ENCODE data around the gene GRIN2A. TPM values are rescaled to one million over a fixed set of nuclear protein-coding genes. Genes with fewer than 3 reads are reported as not detected.

Gene GRIN2A
- total RNA-seq, 2 experiments from 2014 or later = not detected

- Mint-ChIP-seq H3K36me3 (ENCODE audit: low read depth) (no peaks in the 10 kb centered on the region), H3K27me3 (no peaks in the 10 kb centered on the region), H3K27ac (no peak overlapping the region), H3K4me3 (no peak overlapping the region), H3K4me1 (ENCODE audit: low read depth) (peaks cover 3% of the 10 kb centered on the region), H3K9me3 (peaks cover 15% of the 10 kb centered on the region)
- TF ChIP-seq, protein P1, sequence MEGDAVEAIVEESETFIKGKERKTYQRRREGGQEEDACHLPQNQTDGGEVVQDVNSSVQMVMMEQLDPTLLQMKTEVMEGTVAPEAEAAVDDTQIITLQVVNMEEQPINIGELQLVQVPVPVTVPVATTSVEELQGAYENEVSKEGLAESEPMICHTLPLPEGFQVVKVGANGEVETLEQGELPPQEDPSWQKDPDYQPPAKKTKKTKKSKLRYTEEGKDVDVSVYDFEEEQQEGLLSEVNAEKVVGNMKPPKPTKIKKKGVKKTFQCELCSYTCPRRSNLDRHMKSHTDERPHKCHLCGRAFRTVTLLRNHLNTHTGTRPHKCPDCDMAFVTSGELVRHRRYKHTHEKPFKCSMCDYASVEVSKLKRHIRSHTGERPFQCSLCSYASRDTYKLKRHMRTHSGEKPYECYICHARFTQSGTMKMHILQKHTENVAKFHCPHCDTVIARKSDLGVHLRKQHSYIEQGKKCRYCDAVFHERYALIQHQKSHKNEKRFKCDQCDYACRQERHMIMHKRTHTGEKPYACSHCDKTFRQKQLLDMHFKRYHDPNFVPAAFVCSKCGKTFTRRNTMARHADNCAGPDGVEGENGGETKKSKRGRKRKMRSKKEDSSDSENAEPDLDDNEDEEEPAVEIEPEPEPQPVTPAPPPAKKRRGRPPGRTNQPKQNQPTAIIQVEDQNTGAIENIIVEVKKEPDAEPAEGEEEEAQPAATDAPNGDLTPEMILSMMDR (IDR thresholded peaks at IDR 0.05) = no peak
- POLR2A ChIA-PET = no interaction called here
- DNase-seq = no peak
- CTCF ChIA-PET = no interaction called here
- intact Hi-C loops (cut with micrococcal nuclease) = no loop called here
- ATAC-seq = no peak
These were observed 217.8 kb downstream of the GRIN2A start for GRCh38 chr16:9964426-9964825.

- Mint-ChIP-seq H3K9me3 (peaks cover 3% of the 10 kb centered on the region), H3K36me3 (ENCODE audit: low read depth) (no peaks in the 10 kb centered on the region), H3K4me3 (no peak overlapping the region), H3K4me1 (ENCODE audit: low read depth) (no peaks in the 10 kb centered on the region), H3K27me3 (peaks cover 2% of the 10 kb centered on the region), H3K27ac (no peak overlapping the region)
- DNase-seq = no peak
- ChIA-PET CTCF (no interaction called here), POLR2A (no interaction called here)
- ATAC-seq = no peak
- intact Hi-C loops (cut with micrococcal nuclease) = no loop called here
- TF ChIP-seq, protein P1 (IDR thresholded peaks at IDR 0.05) = no peak
These were observed 224.8 kb downstream of the GRIN2A start for GRCh38 chr16:9957433-9957832.

GRCh38 chr16:9957002-9957401, 225.2 kb downstream of the GRIN2A start:
- Mint-ChIP-seq H3K36me3 (ENCODE audit: low read depth) (no peaks in the 10 kb centered on the region), H3K27me3 (peaks cover 2% of the 10 kb centered on the region), H3K9me3 (peaks cover 3% of the 10 kb centered on the region), H3K27ac (no peak overlapping the region), H3K4me1 (ENCODE audit: low read depth) (no peaks in the 10 kb centered on the region), H3K4me3 (no peak overlapping the region)
- ATAC-seq (no peak), DNase-seq (no peak)
- TF ChIP-seq, protein P1 (IDR thresholded peaks at IDR 0.05) = no peak
- ChIA-PET CTCF (no interaction called here), POLR2A (interaction anchor here (0.5 kb wide), 1 partner anchor 357 kb away, joined by 3 read pairs; no protein-coding TSS in a partner anchor)
- intact Hi-C loops (cut with micrococcal nuclease) = no loop called here

DNA sequence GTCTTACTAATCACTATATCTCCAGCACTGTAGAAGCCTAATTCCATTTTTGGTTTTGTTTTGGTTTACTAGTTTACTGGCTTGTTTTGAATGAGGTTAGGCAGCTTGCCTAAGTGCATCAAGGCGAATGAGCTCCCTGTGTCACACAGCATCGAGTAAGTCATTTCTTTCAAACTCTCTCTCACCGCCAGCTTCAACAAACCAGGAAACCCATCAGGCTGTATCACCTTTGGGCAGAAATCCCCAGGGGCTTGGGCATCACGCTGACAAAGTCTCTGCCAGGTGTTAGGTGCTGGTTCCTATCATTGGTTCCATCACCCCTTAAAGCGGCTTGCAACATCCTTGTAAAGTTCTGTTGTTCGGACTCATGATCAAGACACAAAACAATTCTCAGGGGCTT, 226.6 kb downstream of the GRIN2A start:
- ATAC-seq (no peak), DNase-seq (no peak)
- intact Hi-C loops (cut with micrococcal nuclease) = no loop called here
- TF ChIP-seq, protein P1 (IDR thresholded peaks at IDR 0.05) = no peak
- Mint-ChIP-seq H3K36me3 (ENCODE audit: low read depth) (no peaks in the 10 kb centered on the region), H3K4me3 (no peak overlapping the region), H3K27ac (no peak overlapping the region), H3K4me1 (ENCODE audit: low read depth) (no peaks in the 10 kb centered on the region), H3K27me3 (peaks cover 2% of the 10 kb centered on the region), H3K9me3 (no peaks in the 10 kb centered on the region)
- ChIA-PET POLR2A (no interaction called here), CTCF (no interaction called here)

DNA sequence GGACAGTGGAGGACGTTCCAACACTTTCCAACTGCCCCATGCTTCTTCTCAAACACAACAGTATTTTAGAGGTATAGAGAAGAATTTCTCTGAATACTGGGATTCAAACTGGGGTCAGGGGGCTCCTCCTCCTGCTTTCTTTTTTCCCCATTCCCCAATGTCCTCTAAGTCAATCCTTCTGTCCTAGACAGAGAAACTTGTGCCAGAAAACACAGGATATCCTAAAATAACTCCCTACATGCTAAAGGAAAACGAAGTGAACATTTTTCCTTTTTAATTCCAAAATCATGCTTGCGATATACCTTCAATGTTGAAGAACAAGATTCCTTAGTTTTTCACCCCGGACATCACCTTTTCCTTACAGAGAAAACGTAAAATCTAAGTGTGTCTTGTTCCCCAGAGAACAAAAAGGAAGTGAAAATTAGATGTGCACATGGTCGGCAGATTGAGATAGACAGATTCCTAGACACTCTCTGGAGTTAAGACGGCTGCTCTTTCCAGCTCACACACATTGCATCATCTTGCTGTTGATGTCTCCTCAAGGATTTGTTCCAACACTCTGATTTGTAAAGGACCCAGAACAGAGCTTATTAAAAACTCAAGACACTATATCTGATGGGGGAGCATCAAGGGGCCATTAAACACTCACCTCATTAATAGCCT, 228.2 kb downstream of the GRIN2A start:
- ChIA-PET POLR2A (no interaction called here), CTCF (no interaction called here)
- no peak overlapping the region for H3K4me3 Mint-ChIP-seq
- TF ChIP-seq, protein P1 (IDR thresholded peaks at IDR 0.05) = no peak
- no peak for ATAC-seq
- no peak overlapping the region for H3K27ac Mint-ChIP-seq
- H3K36me3 Mint-ChIP-seq (ENCODE audit: low read depth) = no peaks in the 10 kb centered on the region
- peaks cover 2% of the 10 kb centered on the region for H3K27me3 Mint-ChIP-seq
- no peak for DNase-seq
- H3K9me3 Mint-ChIP-seq = no peaks in the 10 kb centered on the region
- H3K4me1 Mint-ChIP-seq (ENCODE audit: low read depth) = no peaks in the 10 kb centered on the region
- intact Hi-C loops (cut with micrococcal nuclease) = no loop called here

Measured in activated CD8-positive, alpha-beta T cell treated with anti-CD3 and anti-CD28 coated beads for 36 hours (primary cell).